Activated T-cell treated with anti-CD3 and anti-CD28 coated beads, Interleukin-2, amount 50 U/mL, for 48 hours (primary cell): ENCODE data around the gene ANP32B.

Experiments used
- DNase-seq, 2 experiments: peaks; one replicate each; pipeline ENCODE4 v3.0.0-alpha.2; 2020

ANP32B gene

DNA sequence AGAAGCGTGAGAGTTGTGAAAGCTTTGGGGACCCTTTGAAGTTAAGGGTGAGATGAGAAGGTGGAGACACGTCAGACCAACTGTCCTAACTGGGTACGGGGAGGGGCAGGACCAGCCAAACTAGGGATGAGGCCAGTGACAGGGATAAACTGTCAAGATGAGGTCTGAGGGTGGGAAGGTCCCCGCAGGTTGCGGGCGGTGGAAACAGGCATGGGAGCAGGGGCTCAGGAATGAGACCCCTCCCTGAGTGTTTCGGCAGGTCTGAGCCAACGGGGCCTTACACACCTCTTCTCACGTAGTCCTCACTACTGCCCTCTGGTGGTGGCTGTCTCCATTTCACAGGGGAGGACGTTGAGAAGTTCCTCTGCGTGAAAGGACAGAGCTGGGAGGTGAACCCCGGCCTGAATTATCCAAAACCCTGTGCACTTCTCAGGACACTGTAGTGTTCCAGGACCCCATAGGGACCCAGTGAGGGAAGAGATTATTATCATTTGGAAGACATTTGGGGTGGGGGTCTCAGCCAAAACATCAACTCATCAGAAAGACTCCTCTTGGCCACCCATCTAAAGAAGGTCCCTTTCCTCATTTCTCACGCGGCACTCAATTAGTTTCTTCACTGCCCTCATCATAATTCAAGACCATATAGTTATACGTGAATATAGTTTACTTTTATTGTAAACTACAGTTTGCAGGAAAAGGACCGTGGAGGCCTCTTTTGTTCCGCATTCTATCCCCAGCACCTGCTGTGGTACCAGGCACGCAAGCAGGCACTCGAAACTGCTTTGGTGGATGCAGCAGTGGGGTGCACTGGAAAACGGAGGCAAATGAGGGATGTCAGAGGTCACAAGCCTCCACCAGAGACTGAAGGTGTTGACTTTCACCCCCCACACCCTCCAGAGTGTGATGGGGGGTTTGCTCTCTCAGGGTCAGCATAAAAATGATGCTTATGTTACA lies 51.7 kb downstream of the ANP32B start:
- peak; percentile 93 to 96 for DNase-seq

- DNase-seq, result no peak
Measured at GRCh38 chr9:98037357-98037756, 54.2 kb downstream of the ANP32B start.

GRCh38 chr9:98038958-98039357 lies 55.8 kb downstream of the ANP32B start:
- DNase-seq, result no peak

DNA sequence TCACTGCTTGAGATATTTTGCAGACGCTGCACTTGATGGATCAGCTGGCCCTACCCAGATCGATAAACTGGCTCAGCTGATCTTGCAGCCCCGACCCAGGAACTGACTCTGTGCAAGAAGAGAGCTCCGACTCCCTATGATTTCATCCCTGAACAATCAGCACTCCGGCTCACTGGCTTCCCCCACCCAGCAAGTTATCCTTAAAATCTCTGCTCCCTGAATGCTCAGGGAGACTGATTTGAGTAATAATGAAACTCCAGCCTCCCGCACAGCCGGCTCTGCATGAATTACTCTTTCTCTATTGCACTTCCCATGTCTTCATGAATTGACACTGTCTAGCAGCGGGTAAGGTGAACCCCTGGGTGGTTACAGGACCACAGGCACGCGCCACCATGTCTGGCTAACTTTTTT lies 56.5 kb downstream of the ANP32B start:
- no peak for DNase-seq

DNA sequence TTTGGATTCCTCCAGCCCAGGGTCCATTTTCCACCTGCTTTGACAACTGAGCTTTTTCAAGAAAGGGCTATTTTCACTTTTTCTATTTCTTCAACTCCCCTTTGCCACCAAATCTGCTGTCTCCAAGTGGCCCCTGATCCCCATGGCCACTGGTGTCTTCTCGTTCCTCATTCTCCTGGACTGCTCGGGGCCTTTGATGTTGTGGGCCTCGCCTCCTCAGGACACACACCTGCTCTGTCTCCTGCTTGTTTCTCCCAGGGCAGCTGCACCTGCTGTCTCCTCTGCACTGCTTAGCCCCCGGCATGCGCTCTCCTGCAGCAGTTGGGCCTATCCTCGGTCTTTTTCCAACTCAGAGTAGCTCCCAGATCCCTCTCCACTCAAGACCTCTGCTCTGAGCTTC lies 57.1 kb downstream of the ANP32B start:
- no peak for DNase-seq

GRCh38 chr9:98043915-98044314 lies 60.8 kb downstream of the ANP32B start:
- no peak for DNase-seq

DNA sequence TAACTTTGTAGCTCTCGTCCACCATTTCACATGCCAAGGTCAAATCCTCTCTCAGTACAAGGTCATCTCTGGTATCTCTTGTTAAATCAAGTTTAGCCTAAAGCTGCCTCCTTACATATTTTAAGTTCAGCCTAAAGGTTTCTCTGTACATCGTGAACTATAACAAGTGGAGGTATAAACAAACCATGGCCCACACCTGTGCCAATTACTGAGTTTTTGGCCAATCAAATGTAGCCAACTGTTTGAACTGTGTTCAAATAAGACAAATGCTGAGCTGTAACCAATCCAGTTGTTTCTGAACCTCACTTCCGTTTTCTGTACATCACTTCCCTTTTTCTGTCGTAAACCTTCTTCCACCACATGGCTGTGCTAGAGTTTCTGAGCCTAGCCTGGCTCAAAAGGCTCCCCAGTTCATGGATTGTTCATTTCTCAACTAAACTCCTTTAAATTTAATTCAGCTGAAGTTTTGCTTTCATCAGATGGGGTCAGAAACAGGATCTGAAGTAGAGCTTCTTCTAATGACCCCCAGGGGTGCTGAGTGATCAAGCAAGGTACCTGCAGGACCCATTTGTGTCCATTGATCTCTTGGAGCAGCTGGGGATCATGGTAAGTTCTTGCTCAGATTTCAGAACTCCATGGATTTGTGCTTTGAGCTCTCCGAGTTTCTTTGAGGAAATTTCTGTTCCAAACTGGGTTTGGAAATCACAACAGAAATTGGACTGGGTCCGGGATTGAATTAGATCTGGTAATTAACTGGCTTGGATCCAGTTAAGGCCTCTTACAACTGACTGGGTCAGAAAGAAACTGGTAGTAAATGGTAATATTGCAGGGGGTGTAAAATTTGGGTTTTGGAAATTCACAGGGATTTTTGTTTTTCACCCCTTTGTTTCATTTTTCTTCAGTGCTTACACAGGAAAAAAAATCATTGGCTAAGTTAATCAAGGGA lies 62.4 kb downstream of the ANP32B start:
- DNase-seq, result peak; percentile 41 to 50

DNA sequence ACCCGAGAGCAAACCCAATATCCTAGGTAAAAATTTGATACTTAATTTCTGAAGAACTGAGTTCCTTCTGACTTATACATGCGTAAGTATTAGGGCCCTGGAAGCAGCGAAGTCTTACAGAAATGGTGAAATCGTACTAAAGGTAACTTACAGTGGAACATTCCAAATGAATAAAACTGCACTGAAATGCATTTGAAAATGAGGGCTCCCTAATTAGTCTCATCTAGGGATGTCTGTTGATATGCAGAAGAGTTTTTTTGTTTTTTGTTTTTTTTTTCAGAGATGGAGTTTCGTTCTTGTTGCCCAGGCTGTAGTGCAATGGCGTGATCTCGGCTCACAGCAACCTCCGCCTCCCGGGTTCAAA lies 63.0 kb downstream of the ANP32B start:
- DNase-seq, result no peak

DNA sequence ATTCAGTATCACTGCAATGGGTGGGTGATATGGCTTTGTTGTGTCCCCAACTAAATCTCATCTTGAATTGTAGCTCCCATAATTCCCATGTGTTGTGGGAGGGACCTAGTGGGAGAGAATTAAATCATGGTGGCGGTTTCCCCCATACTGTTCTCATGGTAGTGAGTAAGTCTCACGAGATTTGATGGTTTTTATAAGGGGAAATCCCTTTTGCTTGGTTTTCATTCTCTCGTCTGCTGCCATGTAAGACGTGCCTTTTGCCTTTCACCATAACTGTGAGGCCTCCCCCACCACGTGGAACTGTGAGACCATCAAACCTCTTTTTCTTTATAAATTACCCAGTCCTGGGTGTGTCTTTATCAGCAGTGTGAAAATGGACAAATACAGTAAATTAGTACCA lies 63.9 kb downstream of the ANP32B start:
- DNase-seq, result no peak

- no peak for DNase-seq
Measured at GRCh38 chr9:98049288-98050072, 66.3 kb downstream of the ANP32B start.

GRCh38 chr9:98050351-98050750 lies 67.2 kb downstream of the ANP32B start:
- no peak for DNase-seq

GRCh38 chr9:98054376-98054951 lies 71.3 kb downstream of the ANP32B start:
- DNase-seq, result no peak

- DNase-seq, result peak; percentile 91 to 96
Measured at GRCh38 chr9:98056269-98057137, 73.4 kb downstream of the ANP32B start, which contains the start of gene NANS. Gene NANS, plus strand, starts transcription at chr9:98056732. Its CDS starts 77 bp downstream, at chr9:98056809.

GRCh38 chr9:98057138-98057799 lies 74.1 kb downstream of the ANP32B start:
- no peak for DNase-seq

- no peak for DNase-seq
Measured at GRCh38 chr9:98062161-98062560, 79.0 kb downstream of the ANP32B start.

DNA sequence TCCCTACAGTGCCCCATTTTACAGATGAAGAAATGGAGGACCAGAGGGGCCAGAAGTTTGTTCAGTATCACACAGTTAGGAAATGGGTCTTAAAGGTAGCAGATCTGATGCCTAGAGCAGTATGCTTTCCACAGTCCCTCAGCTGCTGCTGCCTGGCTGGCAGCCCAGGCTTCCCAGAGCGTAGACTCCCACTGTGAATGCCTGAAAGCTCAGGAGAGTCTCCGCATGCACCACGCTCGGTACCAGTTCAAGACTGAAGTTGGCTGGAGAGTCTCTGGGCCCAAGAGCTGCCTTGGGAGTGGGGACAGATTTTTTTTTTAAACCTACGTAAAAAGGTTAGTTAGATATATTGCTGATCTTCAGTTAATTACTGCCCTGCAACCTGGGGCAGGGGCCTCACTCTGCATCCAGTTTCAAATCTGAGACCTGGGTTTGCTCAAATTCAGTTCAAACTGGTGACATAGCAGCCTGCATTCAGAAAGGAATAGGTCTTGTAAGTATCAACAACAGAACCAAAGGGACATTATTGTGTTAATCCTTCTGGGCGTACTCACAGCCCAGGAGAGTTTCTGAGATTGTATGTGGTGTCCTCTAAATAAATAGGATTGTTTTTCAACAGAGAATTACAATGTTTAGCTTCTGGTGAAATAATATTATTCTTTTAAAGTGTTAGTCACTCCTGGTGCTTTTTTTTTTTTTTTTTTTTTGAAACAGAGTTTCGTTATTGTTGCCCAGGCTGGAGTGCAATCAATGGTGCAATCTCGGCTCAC lies 81.7 kb downstream of the ANP32B start:
- DNase-seq, result no peak
